GM23338 (cell line): ENCODE measurements around the gene MIEF2. TPM values are rescaled to one million over a fixed set of nuclear protein-coding genes. Genes with fewer than 3 reads are reported as not detected.

Experiments
- ATAC-seq: fragments of 200-7000 bp; cut with Tn5 transposase; 3 replicates; pipeline ENCODE4 v1.9.1; 2020
- DNase-seq: peaks from one replicate; pipeline ENCODE4 v3.0.0-alpha.2; 2015; ENCODE audit warnings: low spot score
- H2AFZ ChIP-seq: fragments of 200-600 bp; sonication (generic); 2 replicates; pipeline ENCODE4 v1.8.0; 2016; ENCODE audit warnings: antibody characterized with exemption, mild to moderate bottlenecking, moderate library complexity
- H3F3A ChIP-seq: fragments of 200-600 bp; sonication (generic); replicated peaks from 2 replicates; pipeline ENCODE4 v1.8.0; 2017; ENCODE audit warnings: antibody characterized with exemption, mixed run types, low read depth
- H3K27ac ChIP-seq: fragments of 200-600 bp; sonication (generic); 2 replicates; pipeline ENCODE4 v1.6.1; 2016; ENCODE audit warnings: low read depth
- H3K27me3 ChIP-seq: fragments of 200-600 bp; sonication (generic); 2 replicates; pipeline ENCODE4 v1.8.0; 2016; ENCODE audit warnings: mild to moderate bottlenecking, mixed run types, moderate library complexity; ENCODE audit not compliant: insufficient read depth
- H3K36me3 ChIP-seq: fragments of 200-600 bp; sonication (generic); 2 replicates; pipeline ENCODE4 v1.8.0; 2016; ENCODE audit warnings: mild to moderate bottlenecking; ENCODE audit not compliant: insufficient read depth
- H3K4me1 ChIP-seq: fragments of 200-600 bp; sonication (generic); 2 replicates; pipeline ENCODE4 v1.8.0; 2016; ENCODE audit warnings: mild to moderate bottlenecking, moderate library complexity; ENCODE audit not compliant: insufficient read depth
- H3K4me2 ChIP-seq: fragments of 200-600 bp; sonication (generic); 2 replicates; pipeline ENCODE4 v1.7.1; 2017; ENCODE audit warnings: mixed run types
- H3K4me3 ChIP-seq: fragments of 200-600 bp; sonication (generic); 2 replicates; pipeline ENCODE4 v1.6.1; 2016; ENCODE audit warnings: mixed run types
- H3K79me2 ChIP-seq: fragments of 200-600 bp; sonication (generic); replicated peaks from 2 replicates; pipeline ENCODE4 v1.8.0; 2017; ENCODE audit warnings: mild to moderate bottlenecking; ENCODE audit not compliant: insufficient read depth
- H3K9me2 ChIP-seq: fragments of 200-600 bp; sonication (generic); 2 replicates; pipeline ENCODE4 v1.8.0; 2017; ENCODE audit not compliant: insufficient read depth
- H4K20me1 ChIP-seq: fragments of 200-600 bp; sonication (generic); replicated peaks from 2 replicates; pipeline ENCODE4 v1.8.0; 2017; ENCODE audit warnings: mild to moderate bottlenecking; ENCODE audit not compliant: insufficient read depth
- H3K27ac Mint-ChIP-seq: 2 replicates; pipeline ENCODE4 v1.8.0; 2020; ENCODE audit warnings: inconsistent platforms, mild to moderate bottlenecking, moderate library complexity, mixed read lengths
- H3K27me3 Mint-ChIP-seq: 3 replicates; pipeline ENCODE4 v1.8.0; 2022; ENCODE audit warnings: low read depth, mild to moderate bottlenecking, moderate library complexity, mixed read lengths, inconsistent platforms; ENCODE audit not compliant: insufficient read depth, poor library complexity
- H3K36me3 Mint-ChIP-seq: 3 replicates; pipeline ENCODE4 v1.8.0; 2021; ENCODE audit warnings: low read depth, mild to moderate bottlenecking, inconsistent platforms, moderate library complexity, mixed read lengths
- H3K4me1 Mint-ChIP-seq: 3 replicates; pipeline ENCODE4 v1.8.0; 2020; ENCODE audit warnings: mild to moderate bottlenecking, inconsistent platforms, mixed read lengths
- H3K4me3 Mint-ChIP-seq: 3 replicates; pipeline ENCODE4 v1.8.0; 2021; ENCODE audit warnings: moderate library complexity, mild to moderate bottlenecking, inconsistent platforms, mixed read lengths
- H3K9me3 Mint-ChIP-seq: 3 replicates; pipeline ENCODE4 v1.8.0; 2020; ENCODE audit warnings: moderate library complexity, mild to moderate bottlenecking, inconsistent platforms, mixed read lengths
- CREB1 ChIP-seq: fragments of 250-450 bp; sonication (Bioruptor Pico); IDR thresholded peaks from 2 replicates; pipeline ENCODE4 v1.5.0; 2020; ENCODE audit warnings: low read depth, mild to moderate bottlenecking, moderate library complexity
- EZH2 ChIP-seq: fragments of 200-600 bp; sonication (generic); IDR thresholded peaks from one replicate; pipeline ENCODE4 v1.8.0; 2017; ENCODE audit warnings: antibody characterized with exemption, mild to moderate bottlenecking, low read depth; ENCODE audit not compliant: unreplicated experiment
- EZH2phosphoT487 ChIP-seq: fragments of 200-600 bp; sonication (generic); IDR thresholded peaks from one replicate; pipeline ENCODE4 v1.8.1; 2018; ENCODE audit warnings: antibody characterized with exemption; ENCODE audit not compliant: unreplicated experiment
- JUNB ChIP-seq: IDR thresholded peaks from one replicate; pipeline ENCODE4 v1.6.1; 2016; ENCODE audit warnings: antibody characterized with exemption; ENCODE audit not compliant: unreplicated experiment
- NANOG ChIP-seq: IDR thresholded peaks from 2 replicates; pipeline ENCODE4 v1.6.1; 2016; ENCODE audit warnings: antibody characterized with exemption, borderline replicate concordance
- POLR2AphosphoS5 ChIP-seq: IDR thresholded peaks from 2 replicates; pipeline ENCODE4 v1.6.1; 2016; ENCODE audit warnings: antibody characterized with exemption, low read depth
- STAT1 ChIP-seq: IDR thresholded peaks from one replicate; pipeline ENCODE4 v1.6.1; 2016; ENCODE audit warnings: antibody characterized with exemption; ENCODE audit not compliant: unreplicated experiment
- ZNF114 ChIP-seq: fragments of 250-450 bp; sonication (Bioruptor Pico); IDR thresholded peaks from 2 replicates; pipeline ENCODE4 v1.5.0; 2020; ENCODE audit warnings: mild to moderate bottlenecking, moderate library complexity
- ZNF331 ChIP-seq: fragments of 250-450 bp; sonication (Bioruptor Pico); IDR thresholded peaks from 2 replicates; pipeline ENCODE4 v1.5.0; 2020; ENCODE audit warnings: low read depth, mild to moderate bottlenecking, moderate library complexity
- polyA plus RNA-seq: library from polyadenylated mRNA; unstranded; fragments of >200 nt; fragmentation: Nextera tagmentation; extraction: Ambion mirVana; gene quantifications from 2 replicates; pipeline ENCODE4 v1.2.1, GENCODE V29; 2016
- total RNA-seq: library from RNA; depleted of rRNA; stranded (reverse); fragments of >200 nt; shearing (Covaris generic); gene quantifications from 2 replicates; pipeline ENCODE4 v1.2.3, GENCODE V29; 2014
- TF ChIP-seq, protein P1 (sequence below), 2 experiments: fragments of 200-600 bp in 1 of 2; sonication (generic) in 1 of 2; conservative IDR thresholded peaks; 2 replicates each; pipeline versions ENCODE4 v1.5.1 to v1.6.1; 2016 to 2017; ENCODE audit warnings: antibody characterized with exemption in 2 of 2, low read depth in 2 of 2, mild to moderate bottlenecking in 2 of 2, moderate library complexity in 1 of 2
- TF ChIP-seq, protein P2 (sequence below): IDR thresholded peaks from one replicate; pipeline ENCODE4 v1.6.1; 2018; ENCODE audit warnings: antibody characterized with exemption; ENCODE audit not compliant: unreplicated experiment
- TF ChIP-seq, protein P3 (sequence below): fragments of 250-450 bp; sonication (Bioruptor Pico); IDR thresholded peaks from 2 replicates; pipeline ENCODE4 v1.5.0; 2020; ENCODE audit warnings: mild to moderate bottlenecking, moderate library complexity
- TF ChIP-seq, protein P4 (sequence below): IDR thresholded peaks from 2 replicates; pipeline ENCODE4 v1.6.1; 2016; ENCODE audit warnings: antibody characterized with exemption

MIEF2 gene
- total and polyA plus RNA-seq, 2 experiments from 2014 or later: 8.2 to 26.5 TPM

DNA sequence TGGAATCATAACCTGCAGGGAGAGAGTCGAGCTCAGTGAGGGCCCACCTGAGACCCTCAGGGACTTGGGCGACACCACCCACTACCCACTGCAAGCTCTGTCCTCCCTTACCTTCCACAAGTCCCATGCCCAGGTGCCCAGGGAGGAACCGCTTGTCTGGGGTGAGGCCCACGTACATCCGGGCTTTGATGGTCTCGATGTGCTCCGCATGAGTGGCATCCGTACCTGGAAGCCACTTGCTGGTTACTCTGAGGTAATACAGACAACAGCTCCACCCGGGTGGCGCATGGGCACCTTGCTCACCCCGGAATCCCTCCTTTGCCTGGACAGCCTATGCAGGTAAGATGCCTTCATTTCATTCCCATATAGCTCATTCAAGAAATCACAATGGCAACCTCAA lies 24.8 kb downstream of the MIEF2 start:
- no peak overlapping the region for H3K27ac Mint-ChIP-seq
- Histone ChIP-seq H4K20me1 (peaks cover 13% of the 10 kb centered on the region), H2AFZ (no peak overlapping the region), H3K27me3 (no peaks in the 10 kb centered on the region), H3K79me2 (no peaks in the 10 kb centered on the region), H3K4me2 (no peak overlapping the region), H3K27ac (no peak overlapping the region), H3K36me3 (peaks cover 52% of the 10 kb centered on the region), H3K4me1 (no peaks in the 10 kb centered on the region), H3F3A (no peaks in the 10 kb centered on the region), H3K4me3 (no peak overlapping the region), H3K9me2 (no peaks in the 10 kb centered on the region)
- no peaks in the 10 kb centered on the region for H3K4me1 Mint-ChIP-seq
- H3K36me3 Mint-ChIP-seq: peaks cover 91% of the 10 kb centered on the region
- no peak overlapping the region for H3K4me3 Mint-ChIP-seq
- no peak for ATAC-seq
- TF ChIP-seq CREB1 (no peak), ZNF114 (CRISPR knock-in tag) (no peak), ZNF331 (CRISPR knock-in tag) (no peak), EZH2phosphoT487 (no peak), EZH2 (no peak), POLR2AphosphoS5 (no peak), STAT1 (no peak), JUNB (no peak), NANOG (no peak)
- TF ChIP-seq, protein P1, sequence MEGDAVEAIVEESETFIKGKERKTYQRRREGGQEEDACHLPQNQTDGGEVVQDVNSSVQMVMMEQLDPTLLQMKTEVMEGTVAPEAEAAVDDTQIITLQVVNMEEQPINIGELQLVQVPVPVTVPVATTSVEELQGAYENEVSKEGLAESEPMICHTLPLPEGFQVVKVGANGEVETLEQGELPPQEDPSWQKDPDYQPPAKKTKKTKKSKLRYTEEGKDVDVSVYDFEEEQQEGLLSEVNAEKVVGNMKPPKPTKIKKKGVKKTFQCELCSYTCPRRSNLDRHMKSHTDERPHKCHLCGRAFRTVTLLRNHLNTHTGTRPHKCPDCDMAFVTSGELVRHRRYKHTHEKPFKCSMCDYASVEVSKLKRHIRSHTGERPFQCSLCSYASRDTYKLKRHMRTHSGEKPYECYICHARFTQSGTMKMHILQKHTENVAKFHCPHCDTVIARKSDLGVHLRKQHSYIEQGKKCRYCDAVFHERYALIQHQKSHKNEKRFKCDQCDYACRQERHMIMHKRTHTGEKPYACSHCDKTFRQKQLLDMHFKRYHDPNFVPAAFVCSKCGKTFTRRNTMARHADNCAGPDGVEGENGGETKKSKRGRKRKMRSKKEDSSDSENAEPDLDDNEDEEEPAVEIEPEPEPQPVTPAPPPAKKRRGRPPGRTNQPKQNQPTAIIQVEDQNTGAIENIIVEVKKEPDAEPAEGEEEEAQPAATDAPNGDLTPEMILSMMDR (conservative IDR thresholded peaks at IDR 0.05; ENCODE audit: low read depth in 2 of 2): no peak
- TF ChIP-seq, protein P2, sequence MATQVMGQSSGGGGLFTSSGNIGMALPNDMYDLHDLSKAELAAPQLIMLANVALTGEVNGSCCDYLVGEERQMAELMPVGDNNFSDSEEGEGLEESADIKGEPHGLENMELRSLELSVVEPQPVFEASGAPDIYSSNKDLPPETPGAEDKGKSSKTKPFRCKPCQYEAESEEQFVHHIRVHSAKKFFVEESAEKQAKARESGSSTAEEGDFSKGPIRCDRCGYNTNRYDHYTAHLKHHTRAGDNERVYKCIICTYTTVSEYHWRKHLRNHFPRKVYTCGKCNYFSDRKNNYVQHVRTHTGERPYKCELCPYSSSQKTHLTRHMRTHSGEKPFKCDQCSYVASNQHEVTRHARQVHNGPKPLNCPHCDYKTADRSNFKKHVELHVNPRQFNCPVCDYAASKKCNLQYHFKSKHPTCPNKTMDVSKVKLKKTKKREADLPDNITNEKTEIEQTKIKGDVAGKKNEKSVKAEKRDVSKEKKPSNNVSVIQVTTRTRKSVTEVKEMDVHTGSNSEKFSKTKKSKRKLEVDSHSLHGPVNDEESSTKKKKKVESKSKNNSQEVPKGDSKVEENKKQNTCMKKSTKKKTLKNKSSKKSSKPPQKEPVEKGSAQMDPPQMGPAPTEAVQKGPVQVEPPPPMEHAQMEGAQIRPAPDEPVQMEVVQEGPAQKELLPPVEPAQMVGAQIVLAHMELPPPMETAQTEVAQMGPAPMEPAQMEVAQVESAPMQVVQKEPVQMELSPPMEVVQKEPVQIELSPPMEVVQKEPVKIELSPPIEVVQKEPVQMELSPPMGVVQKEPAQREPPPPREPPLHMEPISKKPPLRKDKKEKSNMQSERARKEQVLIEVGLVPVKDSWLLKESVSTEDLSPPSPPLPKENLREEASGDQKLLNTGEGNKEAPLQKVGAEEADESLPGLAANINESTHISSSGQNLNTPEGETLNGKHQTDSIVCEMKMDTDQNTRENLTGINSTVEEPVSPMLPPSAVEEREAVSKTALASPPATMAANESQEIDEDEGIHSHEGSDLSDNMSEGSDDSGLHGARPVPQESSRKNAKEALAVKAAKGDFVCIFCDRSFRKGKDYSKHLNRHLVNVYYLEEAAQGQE: no peak
- TF ChIP-seq, protein P3, sequence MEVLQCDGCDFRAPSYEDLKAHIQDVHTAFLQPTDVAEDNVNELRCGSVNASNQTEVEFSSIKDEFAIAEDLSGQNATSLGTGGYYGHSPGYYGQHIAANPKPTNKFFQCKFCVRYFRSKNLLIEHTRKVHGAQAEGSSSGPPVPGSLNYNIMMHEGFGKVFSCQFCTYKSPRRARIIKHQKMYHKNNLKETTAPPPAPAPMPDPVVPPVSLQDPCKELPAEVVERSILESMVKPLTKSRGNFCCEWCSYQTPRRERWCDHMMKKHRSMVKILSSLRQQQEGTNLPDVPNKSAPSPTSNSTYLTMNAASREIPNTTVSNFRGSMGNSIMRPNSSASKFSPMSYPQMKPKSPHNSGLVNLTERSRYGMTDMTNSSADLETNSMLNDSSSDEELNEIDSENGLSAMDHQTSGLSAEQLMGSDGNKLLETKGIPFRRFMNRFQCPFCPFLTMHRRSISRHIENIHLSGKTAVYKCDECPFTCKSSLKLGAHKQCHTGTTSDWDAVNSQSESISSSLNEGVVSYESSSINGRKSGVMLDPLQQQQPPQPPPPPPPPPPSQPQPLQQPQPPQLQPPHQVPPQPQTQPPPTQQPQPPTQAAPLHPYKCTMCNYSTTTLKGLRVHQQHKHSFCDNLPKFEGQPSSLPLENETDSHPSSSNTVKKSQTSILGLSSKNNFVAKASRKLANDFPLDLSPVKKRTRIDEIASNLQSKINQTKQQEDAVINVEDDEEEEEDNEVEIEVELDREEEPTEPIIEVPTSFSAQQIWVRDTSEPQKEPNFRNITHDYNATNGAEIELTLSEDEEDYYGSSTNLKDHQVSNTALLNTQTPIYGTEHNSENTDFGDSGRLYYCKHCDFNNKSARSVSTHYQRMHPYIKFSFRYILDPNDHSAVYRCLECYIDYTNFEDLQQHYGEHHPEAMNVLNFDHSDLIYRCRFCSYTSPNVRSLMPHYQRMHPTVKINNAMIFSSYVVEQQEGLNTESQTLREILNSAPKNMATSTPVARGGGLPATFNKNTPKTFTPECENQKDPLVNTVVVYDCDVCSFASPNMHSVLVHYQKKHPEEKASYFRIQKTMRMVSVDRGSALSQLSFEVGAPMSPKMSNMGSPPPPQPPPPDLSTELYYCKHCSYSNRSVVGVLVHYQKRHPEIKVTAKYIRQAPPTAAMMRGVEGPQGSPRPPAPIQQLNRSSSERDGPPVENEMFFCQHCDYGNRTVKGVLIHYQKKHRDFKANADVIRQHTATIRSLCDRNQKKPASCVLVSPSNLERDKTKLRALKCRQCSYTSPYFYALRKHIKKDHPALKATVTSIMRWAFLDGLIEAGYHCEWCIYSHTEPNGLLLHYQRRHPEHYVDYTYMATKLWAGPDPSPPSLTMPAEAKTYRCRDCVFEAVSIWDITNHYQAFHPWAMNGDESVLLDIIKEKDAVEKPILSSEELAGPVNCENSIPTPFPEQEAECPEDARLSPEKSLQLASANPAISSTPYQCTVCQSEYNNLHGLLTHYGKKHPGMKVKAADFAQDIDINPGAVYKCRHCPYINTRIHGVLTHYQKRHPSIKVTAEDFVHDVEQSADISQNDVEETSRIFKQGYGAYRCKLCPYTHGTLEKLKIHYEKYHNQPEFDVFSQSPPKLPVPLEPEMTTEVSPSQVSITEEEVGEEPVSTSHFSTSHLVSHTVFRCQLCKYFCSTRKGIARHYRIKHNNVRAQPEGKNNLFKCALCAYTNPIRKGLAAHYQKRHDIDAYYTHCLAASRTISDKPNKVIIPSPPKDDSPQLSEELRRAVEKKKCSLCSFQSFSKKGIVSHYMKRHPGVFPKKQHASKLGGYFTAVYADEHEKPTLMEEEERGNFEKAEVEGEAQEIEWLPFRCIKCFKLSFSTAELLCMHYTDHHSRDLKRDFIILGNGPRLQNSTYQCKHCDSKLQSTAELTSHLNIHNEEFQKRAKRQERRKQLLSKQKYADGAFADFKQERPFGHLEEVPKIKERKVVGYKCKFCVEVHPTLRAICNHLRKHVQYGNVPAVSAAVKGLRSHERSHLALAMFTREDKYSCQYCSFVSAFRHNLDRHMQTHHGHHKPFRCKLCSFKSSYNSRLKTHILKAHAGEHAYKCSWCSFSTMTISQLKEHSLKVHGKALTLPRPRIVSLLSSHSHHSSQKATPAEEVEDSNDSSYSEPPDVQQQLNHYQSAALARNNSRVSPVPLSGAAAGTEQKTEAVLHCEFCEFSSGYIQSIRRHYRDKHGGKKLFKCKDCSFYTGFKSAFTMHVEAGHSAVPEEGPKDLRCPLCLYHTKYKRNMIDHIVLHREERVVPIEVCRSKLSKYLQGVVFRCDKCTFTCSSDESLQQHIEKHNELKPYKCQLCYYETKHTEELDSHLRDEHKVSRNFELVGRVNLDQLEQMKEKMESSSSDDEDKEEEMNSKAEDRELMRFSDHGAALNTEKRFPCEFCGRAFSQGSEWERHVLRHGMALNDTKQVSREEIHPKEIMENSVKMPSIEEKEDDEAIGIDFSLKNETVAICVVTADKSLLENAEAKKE (CRISPR knock-in tag): no peak
- TF ChIP-seq, protein P4, sequence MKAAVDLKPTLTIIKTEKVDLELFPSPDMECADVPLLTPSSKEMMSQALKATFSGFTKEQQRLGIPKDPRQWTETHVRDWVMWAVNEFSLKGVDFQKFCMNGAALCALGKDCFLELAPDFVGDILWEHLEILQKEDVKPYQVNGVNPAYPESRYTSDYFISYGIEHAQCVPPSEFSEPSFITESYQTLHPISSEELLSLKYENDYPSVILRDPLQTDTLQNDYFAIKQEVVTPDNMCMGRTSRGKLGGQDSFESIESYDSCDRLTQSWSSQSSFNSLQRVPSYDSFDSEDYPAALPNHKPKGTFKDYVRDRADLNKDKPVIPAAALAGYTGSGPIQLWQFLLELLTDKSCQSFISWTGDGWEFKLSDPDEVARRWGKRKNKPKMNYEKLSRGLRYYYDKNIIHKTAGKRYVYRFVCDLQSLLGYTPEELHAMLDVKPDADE: no peak
- H3K27me3 Mint-ChIP-seq: peaks cover 4% of the 10 kb centered on the region
- DNase-seq: no peak
- H3K9me3 Mint-ChIP-seq: no peaks in the 10 kb centered on the region
